HTR-8/SVneo (cell line): ENCODE data around the gene TTC24.
A peak's percentile ranks its signal among the peaks of the same experiment; 100 is the strongest.
"Not testable (repeated sequence)": the region's sequence is repeated elsewhere in the genome, so short reads cannot be mapped to it uniquely, and the experiment has no call there.

Source experiments
- DNase-seq: peaks from one replicate; pipeline ENCODE4 v3.0.0; 2011; ENCODE audit warnings: low spot score, mixed read lengths; ENCODE audit not compliant: insufficient read length
- FAIRE-seq: peaks from 2 replicates; lab custom pipeline; 2011; peaks lifted over from hg19 to GRCh38; lab: Jason Lieb, UNC

TTC24 gene

GRCh38 chr1:156601892-156602291 is 22.4 kb downstream of the TTC24 start:
- no peak for DNase-seq
- FAIRE-seq: no peak

- DNase-seq (no peak), FAIRE-seq (no peak)
Measured at GRCh38 chr1:156602557-156602993, 23.1 kb downstream of the TTC24 start.

GRCh38 chr1:156607344-156607743 is 27.8 kb downstream of the TTC24 start:
- not testable (repeated sequence) for FAIRE-seq, DNase-seq

GRCh38 chr1:156608036-156608674 is 28.6 kb downstream of the TTC24 start:
- DNase-seq (peak; percentile 54), FAIRE-seq (no peak)

- DNase-seq: peak; percentile 33
- no peak for FAIRE-seq
Measured at GRCh38 chr1:156608981-156609380, 29.5 kb downstream of the TTC24 start.

- FAIRE-seq, DNase-seq: not testable (repeated sequence)
Measured at GRCh38 chr1:156610072-156610471, 30.5 kb downstream of the TTC24 start.

GRCh38 chr1:156612666-156613065 is 33.1 kb downstream of the TTC24 start:
- FAIRE-seq (no peak), DNase-seq (no peak)

GRCh38 chr1:156615946-156616345 is 36.4 kb downstream of the TTC24 start:
- FAIRE-seq (no peak), DNase-seq (no peak)

GRCh38 chr1:156616463-156616862 is 36.9 kb downstream of the TTC24 start:
- FAIRE-seq (no peak), DNase-seq (peak; percentile 67)

GRCh38 chr1:156618853-156619581 is 39.5 kb downstream of the TTC24 start, which contains the start of gene HAPLN2:
Gene HAPLN2, plus strand, starts transcription at chr1:156619415. Its CDS starts 4,076 bp downstream, at chr1:156623491.
- no peak for FAIRE-seq
- DNase-seq: no peak

GRCh38 chr1:156619582-156619955 is 40.0 kb downstream of the TTC24 start:
- DNase-seq (no peak), FAIRE-seq (no peak)

- FAIRE-seq (no peak), DNase-seq (no peak)
Measured at GRCh38 chr1:156622581-156623297, 43.2 kb downstream of the TTC24 start.

- no peak for FAIRE-seq
- no peak for DNase-seq
Measured at GRCh38 chr1:156623946-156624813, 44.7 kb downstream of the TTC24 start.

- no peak for FAIRE-seq
- DNase-seq: no peak
Measured at GRCh38 chr1:156624814-156625435, 45.4 kb downstream of the TTC24 start.

GRCh38 chr1:156625436-156626078 is 46.0 kb downstream of the TTC24 start:
- DNase-seq: no peak
- no peak for FAIRE-seq

GRCh38 chr1:156626079-156626438 is 46.5 kb downstream of the TTC24 start:
- no peak for DNase-seq

GRCh38 chr1:156627313-156627880 is 47.9 kb downstream of the TTC24 start:
- FAIRE-seq (no peak), DNase-seq (peak; percentile 40)

More at GRCh38 chr1:156626079-156626438, 46.5 kb downstream of the TTC24 start:
- FAIRE-seq: no peak

GRCh38 chr1:156629823-156630449 is 50.4 kb downstream of the TTC24 start:
- FAIRE-seq (no peak), DNase-seq (no peak)
